ENCODE results near the gene PTGR1. TPM values are rescaled to one million over a fixed set of nuclear protein-coding genes. Genes with fewer than 3 reads are reported as not detected.

Gene PTGR1
- total and polyA plus RNA-seq, 2 experiments from 2014 or later = 19.1 to 24.7 TPM

- Histone ChIP-seq H3K4me1 (ENCODE audit: insufficient read depth) (peaks cover 8% of the 10 kb centered on the region), H3K27me3 (ENCODE audit: insufficient read depth) (no peaks in the 10 kb centered on the region), H3K79me2 (replicated peaks; ENCODE audit: insufficient read depth) (peaks cover 55% of the 10 kb centered on the region), H3K4me3 (peak overlapping the region; percentile 78), H3F3A (replicated peaks; ENCODE audit: low read depth) (no peaks in the 10 kb centered on the region), H3K4me2 (peak overlapping the region; percentile 86), H3K36me3 (ENCODE audit: insufficient read depth) (no peaks in the 10 kb centered on the region), H2AFZ (0 out of 2 replicates have a peak overlapping the region, but pooled peaks have one; percentile 77), H3K9me2 (ENCODE audit: insufficient read depth) (no peaks in the 10 kb centered on the region), H4K20me1 (replicated peaks; ENCODE audit: insufficient read depth) (peaks cover 13% of the 10 kb centered on the region; the same call in 1 of the 2 replicates), H3K27ac (ENCODE audit: low read depth) (no peak overlapping the region)
- Mint-ChIP-seq H3K4me1 (peaks cover 25% of the 10 kb centered on the region), H3K36me3 (ENCODE audit: low read depth) (no peaks in the 10 kb centered on the region), H3K27ac (peak overlapping the region; percentile 79), H3K27me3 (ENCODE audit: insufficient read depth, low read depth, poor library complexity) (peaks cover 4% of the 10 kb centered on the region), H3K9me3 (no peaks in the 10 kb centered on the region), H3K4me3 (peak overlapping the region; percentile 95)
- ATAC-seq (no peak), DNase-seq (ENCODE audit: low spot score) (no peak)
- TF ChIP-seq REST (IDR thresholded peaks at IDR 0.05; ENCODE audit: unreplicated experiment) (no peak), CTCF (conservative IDR thresholded peaks at IDR 0.05; ENCODE audit: low read depth in 2 of 2) (no peak), ETS1 (IDR thresholded peaks at IDR 0.05) (no peak), ZNF462 (CRISPR knock-in tag; IDR thresholded peaks at IDR 0.05) (no peak), STAT1 (IDR thresholded peaks at IDR 0.05; ENCODE audit: unreplicated experiment) (no peak), NANOG (IDR thresholded peaks at IDR 0.05; ENCODE audit: borderline replicate concordance) (no peak), JUNB (IDR thresholded peaks at IDR 0.05; ENCODE audit: unreplicated experiment) (no peak), CREB1 (CRISPR knock-in tag; IDR thresholded peaks at IDR 0.05; ENCODE audit: low read depth) (no peak), EZH2phosphoT487 (IDR thresholded peaks at IDR 0.05; ENCODE audit: unreplicated experiment) (no peak), EZH2 (IDR thresholded peaks at IDR 0.05; ENCODE audit: low read depth, unreplicated experiment) (no peak), ZNF331 (CRISPR knock-in tag; IDR thresholded peaks at IDR 0.05; ENCODE audit: low read depth) (no peak), ZNF114 (CRISPR knock-in tag; IDR thresholded peaks at IDR 0.05) (no peak), POLR2AphosphoS5 (IDR thresholded peaks at IDR 0.05; ENCODE audit: low read depth) (no peak)
These were observed 32.6 kb upstream of the PTGR1 start for GRCh38 chr9:111632060-111632459.

All from GM23338 (cell line).